ENCODE results near the gene JAG2.

JAG2 gene

DNA sequence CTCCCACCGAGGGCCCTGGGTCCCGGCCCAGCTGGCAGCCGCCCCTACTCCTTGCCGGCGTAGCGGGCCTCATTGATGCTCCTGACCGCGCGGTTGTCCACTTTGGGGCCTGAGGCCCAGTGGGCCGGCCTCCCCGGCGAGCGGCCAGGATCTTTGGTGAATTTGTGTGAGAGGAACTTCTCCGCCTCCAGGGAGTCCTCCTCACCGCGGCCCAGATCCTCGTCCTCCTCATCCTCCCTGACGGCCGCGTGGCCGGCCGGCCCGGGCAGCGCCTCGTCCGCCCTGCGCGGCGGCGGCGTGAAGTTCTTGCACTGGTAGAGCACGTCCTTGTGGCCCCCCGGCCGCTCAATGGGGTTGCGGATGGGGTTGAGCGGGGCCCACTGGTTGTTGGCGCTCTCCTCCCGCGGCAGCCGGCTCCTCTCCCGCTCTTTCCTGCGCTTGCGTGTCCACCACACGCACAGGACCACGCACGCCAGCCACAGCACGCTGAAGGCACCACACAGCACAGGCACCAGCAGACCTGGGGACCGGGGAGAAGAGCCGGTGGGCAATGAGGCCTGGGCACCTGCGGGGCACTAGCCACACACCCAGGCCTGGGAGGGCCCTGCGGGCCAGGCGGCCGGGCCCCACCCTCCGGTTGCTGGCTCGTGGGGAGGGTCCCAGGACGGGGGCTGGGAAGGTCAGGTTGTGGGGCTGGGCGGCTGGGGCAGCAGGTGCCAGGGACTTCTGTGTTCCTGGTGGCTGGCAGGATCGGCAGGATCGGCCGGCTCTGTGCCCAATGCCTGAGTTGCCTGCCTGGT is 25.7 kb downstream of the JAG2 start:
- in situ Hi-C loops (cut with HindIII; ENCODE audit: low sequenced_read_pairs) = no loop called here

DNA sequence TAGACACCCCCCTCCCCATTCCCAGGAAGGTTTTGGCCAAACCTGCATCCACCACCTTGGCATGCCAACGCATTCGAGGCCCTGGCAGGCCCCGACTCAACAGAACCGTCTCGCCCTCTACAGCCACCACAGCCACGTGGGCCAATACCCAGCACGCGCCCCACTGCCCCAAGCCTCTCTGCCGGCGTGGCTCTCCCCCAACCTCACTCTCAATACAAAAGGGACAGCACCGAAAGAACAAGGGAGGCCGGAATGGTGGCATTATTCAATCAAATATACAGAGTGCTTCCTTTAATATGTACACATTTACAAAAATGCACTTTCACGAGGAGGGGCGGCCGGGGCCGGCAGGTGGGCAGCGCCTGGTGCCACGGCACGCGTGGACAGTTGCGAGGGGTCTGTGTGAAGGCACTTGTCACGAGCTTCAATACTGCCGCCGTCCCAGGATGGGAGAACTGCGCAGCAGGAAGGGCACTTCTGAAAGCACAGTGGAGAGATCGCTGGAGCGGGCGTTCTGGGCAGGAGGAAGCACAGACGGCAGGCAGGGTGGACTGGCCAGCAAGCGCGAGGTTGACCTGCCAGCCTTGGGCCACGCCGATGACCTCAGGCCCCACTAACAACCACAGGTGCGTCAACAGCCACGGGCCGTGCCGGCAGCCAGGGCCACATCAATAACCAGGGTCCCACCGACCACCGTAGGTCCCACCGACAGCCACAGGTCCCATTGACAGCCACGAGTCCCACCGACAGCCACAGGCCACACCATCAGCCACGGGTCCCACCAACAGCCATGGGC is 26.9 kb downstream of the JAG2 start:
- in situ Hi-C loops (cut with HindIII; ENCODE audit: low sequenced_read_pairs) = no loop called here

DNA sequence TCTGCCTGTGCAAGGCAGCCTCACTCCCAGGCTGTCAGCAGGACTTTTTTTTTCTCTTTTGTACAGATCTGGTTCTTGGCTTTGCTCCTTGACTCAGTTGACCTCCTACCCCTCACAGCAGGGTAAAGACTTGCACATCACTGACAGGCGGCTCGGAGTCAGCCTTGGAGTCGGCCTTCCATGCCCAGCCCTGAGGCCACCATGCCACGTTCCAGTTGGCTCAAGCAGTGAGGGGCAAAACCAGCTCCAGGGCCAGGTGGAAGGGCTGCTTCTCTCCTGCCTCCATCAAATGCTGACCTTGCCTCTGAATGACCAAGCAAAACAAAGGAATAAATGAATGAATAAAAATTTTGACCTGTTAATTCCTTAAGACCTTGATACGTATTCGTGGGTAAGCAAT is 27.6 kb downstream of the JAG2 start:
- in situ Hi-C loops (cut with HindIII; ENCODE audit: low sequenced_read_pairs) = no loop called here

DNA sequence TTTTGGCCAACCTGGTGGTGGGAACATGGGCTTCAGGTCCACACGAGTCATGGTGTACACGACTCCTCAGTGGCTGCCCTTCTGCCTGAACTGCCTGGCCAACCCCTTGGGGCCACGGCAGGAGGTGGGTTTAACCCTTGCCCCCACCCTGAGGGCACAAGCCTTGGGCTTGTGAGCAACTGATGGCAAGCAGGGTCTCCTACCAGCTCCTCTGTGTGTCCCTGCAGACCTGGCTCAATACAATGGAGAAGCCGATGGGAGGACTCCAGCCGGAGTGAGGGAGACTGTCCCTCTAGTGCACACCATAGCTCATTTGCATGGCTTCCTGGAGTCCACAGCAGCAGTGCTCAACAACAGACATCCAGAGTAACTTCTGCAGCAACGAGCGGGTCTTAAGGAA is 28.0 kb downstream of the JAG2 start:
- in situ Hi-C loops (cut with HindIII; ENCODE audit: low sequenced_read_pairs) = no loop called here

DNA sequence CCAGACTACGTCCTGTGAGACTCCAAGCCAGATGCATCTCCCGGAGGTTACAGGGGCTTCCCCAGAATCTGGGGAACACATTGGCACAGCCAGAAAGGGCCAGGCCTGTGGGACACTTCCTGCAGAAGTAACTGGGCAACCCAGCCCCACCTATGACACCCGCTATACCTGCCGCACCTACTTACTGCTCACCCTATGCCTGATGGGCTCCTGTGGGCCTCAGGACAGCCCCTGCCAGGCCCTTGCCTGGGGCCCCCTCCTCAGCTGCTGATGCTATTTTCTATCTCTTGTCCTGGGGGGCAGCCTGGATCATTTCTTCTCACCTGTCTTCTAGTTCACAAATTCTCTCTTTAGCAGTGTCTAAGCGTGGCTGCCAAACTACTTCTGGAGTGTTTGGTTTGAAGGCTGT is 28.7 kb downstream of the JAG2 start:
- in situ Hi-C loops (cut with HindIII; ENCODE audit: low sequenced_read_pairs) = no loop called here

DNA sequence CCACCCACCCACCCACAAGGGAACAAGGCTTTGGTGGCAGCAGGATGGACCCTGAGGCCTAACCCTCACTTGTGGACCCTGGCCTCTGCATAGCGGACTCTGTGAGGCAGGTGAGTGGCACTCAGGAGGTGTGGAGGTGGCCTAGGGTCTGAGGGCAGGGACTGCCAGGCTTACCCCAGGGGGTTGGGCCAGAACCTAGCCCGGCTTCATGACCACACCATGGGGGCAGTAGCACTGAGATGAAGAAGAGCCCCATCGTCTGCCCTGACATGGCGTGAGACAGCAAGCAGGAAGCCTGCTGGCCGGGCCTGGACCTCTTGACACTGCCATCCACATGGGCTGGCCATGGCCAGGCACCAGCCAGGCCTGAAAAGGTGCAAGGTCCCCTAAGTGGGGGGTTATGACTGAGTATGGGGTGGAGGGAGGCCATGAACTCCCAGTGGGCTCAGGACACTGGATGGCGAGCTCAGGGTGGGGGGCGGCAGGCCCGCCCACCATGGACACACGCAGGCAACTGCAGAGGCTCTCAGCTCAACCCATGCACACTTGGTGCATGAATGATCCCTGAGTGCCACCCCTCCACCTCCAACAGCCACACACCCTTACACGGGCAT is 29.3 kb downstream of the JAG2 start:
- in situ Hi-C loops (cut with HindIII; ENCODE audit: low sequenced_read_pairs) = no loop called here

DNA sequence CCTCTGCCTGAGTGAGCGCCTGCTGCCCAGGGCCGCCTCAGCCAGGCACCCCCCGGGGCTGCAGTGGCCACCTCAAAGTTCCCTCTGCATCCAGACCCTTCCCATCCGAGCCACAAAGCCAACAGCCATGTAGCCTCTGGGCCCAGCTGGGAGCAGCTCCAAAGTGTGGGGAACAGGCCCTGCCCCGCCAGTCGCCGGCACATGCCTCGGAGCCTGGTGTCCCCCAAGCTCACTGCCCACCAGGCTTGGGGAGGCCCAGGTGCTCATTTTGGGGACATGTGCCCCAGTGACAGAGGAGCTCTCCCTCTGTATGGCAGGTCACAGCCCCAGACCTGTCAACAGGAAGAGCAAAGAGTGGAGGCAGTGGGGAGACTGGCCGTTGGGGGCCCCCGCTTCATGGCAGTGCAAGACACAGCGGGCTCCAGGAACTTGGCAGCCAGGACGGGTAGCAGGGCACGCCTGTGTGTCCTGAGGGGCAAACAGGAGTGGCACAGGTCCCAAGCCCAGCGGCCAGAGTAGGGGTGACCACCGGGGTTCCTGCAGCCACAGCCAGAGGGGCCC is 29.9 kb downstream of the JAG2 start:
- in situ Hi-C loops (cut with HindIII; ENCODE audit: low sequenced_read_pairs) = no loop called here

DNA sequence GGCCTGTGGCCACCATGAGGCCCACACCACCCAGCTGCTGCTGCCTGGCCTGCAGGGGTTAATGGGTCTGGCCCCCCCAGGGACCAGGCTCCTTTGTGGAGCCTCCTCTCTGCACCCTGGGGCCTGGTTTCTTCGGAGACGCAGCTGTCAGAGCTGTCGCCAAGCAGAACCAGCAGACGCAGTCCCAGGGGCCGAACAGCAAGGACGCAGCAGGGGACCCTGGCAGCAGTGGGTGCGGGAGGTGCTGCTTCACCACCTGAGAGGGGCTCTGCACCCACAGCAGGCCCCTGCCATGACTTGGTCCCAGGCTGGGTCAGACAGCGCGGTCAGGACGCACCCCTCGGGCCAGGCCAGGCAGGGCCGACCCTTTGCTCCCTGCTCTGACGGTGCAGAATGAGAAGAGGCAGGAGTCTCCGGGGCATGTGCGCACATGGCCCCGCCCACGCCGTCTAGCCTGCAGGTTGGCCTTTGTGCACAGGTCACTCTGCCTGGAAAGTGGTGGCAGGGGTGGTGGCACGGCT is 30.5 kb downstream of the JAG2 start:
- in situ Hi-C loops (cut with HindIII; ENCODE audit: low sequenced_read_pairs) = no loop called here

DNA sequence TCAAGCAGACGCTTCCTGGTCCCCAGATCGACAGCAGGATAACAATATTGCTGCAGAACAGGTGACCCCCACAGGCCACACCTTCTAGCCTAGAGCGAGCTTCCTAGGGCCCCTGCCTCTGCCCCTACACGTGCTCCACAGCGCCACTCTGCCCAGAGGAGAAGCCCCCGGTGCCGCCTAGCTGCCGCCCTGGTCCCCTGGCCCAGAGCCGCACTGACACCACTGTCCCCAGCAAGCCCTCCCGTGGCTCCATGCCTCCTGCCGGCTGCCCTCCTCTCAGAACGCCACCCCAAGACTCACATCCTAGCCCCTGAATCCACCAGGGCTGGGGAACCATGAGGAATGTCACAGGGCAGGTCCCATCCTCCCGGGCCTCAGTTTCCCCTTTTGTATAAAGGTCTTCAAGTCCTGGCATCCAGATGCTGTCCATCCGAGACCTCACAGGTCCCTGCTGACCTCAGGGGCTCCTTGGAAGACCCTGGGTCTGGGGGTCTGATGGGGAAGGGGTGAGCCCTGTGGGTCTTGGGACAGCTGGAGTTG is 31.0 kb downstream of the JAG2 start:
- in situ Hi-C loops (cut with HindIII; ENCODE audit: low sequenced_read_pairs) = no loop called here

DNA sequence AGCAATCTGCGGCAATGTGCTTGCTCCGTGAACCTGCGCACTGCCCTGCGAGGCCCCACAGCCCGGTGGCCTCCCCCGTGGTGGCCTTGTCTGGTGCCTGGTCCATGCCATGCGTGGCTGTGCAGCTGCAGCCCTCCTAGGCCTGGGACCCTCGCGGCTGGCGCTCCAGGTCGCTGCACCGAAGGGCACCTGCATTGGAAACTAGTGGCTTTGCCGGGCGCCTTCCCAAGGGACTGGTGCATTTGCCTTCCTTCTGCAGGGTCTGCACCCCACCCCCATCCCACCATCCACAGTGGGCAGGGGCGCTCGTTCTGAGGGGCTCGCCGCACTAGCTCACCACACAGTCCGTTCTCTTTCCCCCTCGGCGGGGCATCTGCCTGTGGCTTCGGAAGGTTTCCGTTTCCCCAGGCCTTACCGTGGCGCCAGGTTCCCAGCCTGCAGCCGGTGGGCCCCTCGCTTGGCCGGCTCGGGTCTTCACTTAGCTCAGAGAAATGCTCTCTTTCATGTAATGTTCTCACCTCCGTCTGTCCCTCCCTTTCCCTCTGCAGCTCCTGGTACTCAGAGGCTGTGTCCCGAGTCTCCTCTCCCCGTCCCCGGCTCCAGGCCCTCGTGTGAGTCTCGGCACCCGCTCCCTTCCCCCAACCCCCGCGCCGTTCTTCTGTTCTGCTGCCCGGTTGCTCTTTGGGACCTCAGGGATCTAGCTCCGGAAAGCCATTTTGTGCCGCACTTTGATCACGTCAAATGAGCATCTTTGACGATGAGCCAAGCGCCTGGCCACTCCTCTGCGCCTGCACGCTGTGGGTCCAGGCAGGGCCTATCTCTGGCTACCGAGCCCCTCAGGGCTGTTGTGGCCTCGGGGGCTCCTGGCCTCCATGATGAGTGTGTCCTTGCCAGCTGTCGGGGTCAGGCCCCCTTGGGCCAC is 31.9 kb downstream of the JAG2 start:
- in situ Hi-C loops (cut with HindIII; ENCODE audit: low sequenced_read_pairs) = no loop called here

DNA sequence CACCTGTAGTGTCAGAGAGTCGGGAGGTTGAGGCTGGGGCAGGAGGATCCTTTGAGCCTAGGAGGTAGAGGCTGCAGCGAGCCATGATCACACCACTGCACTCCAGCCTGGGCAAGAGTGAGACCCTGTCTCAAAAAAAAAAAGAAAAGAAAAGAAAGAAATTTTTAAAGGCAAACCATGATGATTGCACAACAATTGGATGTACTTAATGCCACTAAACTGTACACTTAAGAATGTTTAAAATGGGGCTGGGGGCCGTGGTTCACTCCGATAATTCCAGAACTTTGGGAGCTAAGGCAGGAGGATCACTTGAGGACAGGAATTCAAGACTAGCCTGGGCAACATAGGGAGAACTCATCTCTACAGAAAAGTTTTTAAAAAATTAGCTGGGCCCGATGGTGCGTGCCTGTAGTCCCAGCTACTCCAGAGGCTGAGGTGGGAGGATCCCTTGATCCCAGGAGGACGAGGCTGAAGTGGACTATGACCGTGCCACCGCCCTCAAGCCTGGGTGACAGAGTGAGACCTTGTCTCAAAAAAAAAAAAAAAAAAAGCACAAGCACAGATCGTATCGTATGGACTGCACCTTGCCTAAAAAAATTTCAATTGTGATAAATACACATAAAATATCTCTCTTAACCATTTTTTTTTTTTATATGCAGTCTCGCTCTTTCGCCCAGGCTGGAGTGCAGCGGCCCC is 32.7 kb downstream of the JAG2 start:
- in situ Hi-C loops (cut with HindIII; ENCODE audit: low sequenced_read_pairs) = no loop called here

DNA sequence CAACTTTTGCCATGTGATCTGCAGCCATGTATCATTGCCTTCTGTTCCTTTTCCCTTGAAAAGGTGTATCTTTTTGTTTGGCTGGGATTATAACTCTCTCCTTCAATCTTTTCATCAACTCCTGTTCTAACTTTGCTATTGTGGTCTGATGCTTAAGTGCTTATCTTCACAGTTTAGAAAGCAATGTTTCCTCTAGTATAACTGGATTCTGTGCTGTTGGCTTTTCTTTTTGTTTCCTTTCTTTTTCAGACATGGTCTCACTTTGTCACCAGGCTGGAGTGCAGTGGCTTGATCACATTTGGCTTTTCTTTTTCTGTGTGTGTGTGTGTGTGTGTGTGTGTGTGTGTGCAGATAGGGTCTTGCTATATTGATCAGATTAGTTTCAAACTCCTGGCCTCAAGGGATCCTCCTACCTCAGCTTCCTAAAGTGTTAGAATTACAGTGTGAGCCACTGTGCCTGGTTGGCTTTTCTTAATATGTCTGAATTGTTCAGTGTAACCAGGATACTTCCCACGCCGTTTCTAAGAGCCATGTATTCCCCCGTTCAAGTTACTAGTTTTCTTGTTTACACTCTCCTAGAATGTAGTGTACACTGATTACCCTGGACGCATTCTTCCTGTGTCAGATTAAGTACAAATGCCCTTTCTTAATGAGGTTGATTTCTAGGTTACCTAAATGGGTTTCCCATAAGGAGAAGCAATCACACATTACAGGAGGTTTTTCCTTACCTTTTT is 35.5 kb downstream of the JAG2 start:
- in situ Hi-C loops (cut with HindIII; ENCODE audit: low sequenced_read_pairs) = no loop called here

DNA sequence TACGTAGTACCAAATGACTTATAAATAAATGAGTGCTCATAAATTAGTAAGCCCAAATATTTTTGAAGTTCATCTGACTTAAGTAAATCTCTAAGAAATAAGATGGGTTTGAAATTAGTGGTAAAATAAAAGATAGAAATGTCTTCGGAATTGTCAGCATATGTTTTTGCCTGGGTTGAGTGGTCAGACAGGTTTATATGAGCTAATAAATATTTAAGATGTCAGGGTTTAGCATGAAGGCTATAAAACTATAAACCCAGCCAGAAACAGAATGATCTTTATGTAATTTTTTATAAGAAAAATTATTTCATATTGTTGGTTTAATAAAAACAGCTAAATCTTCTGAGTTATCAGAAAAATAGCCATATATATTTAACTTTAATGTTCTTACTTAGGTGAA is 37.3 kb downstream of the JAG2 start:
- in situ Hi-C loops (cut with HindIII; ENCODE audit: low sequenced_read_pairs) = no loop called here

DNA sequence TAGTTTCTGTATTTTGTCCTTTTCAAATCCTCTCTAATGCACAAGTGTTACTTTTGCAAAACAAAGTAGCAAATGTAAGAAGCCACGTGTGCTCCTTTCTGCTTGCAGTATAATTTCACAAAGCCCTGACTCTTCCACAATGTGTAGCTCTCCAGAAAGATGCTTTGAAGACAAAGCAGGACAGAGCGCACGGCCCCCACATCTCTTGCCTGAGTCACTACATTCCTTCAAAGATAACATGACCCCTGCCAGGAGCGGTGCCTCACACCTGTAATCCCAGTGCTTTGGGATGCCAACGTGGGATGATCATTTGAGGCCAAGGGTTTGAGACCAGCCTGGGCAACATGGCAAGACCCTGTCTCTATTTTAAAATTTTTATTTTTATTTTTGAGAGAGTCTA is 40.5 kb downstream of the JAG2 start:
- in situ Hi-C loops (cut with HindIII; ENCODE audit: low sequenced_read_pairs) = loop anchor here (5.0 to 10.0 kb wide), 5 partner anchors 73 to 353 kb away; no protein-coding TSS in a partner anchor

DNA sequence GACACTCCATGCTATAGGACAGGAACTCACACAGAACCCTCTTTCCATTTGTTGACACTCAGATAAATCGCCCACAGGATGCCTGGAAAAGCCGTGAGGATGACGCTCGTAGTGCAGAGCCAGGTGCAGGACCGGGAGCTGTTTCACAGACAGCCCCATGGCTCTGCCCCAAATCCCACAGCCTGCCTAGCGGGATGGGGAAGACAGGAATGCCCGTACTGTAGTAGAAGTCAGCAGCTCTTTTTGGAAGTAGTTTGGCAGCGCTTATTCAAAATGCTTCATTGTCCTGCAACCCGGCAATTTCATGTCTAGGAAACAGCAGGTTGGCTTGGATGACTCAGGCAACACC is 41.6 kb downstream of the JAG2 start:
- in situ Hi-C loops (cut with HindIII; ENCODE audit: low sequenced_read_pairs) = loop anchor here (5.0 to 10.0 kb wide), 5 partner anchors 72 to 352 kb away; no protein-coding TSS in a partner anchor

DNA sequence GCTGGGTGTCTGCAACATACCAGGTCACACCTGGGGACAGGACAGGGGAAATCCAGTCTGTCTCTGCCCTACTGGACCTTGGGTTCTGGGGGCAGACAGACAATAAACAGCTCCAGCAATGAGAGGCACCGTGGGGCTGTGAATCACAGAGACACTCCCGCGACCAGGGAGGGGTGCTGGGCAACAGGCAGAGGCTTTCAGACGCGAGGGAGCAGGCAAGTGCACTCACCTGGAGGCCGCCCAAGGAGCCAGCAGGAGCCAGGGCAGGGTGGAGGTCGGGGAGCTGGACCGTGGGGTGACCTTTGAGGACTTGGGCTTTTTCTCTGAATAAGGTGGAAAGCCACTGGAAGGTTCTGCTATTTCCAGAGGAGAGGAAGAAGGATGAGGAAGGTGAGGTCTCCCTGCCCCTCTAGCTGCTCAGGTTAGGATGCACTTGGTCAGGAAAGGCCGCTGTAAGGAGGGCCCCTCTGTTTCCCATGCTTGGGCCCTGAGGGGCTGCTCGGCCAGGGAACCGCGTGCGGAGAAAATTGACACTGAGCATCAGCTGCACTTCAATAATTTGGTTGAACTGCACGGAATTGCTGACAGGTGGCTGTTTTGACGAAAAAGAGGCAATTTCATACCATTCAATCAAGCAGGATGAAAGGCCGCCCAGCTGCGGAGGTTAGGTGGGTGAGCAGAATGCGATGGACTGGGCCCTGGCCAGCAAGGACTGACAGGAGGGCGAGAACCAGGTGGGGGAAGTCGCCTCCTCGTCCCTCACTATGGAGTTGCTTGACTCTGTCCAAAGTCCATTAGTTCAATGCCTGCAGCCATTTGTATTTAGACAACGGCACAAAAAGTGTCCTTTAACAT is 42.2 kb downstream of the JAG2 start:
- in situ Hi-C loops (cut with HindIII; ENCODE audit: low sequenced_read_pairs) = loop anchor here (5.0 to 10.0 kb wide), 5 partner anchors 72 to 352 kb away; no protein-coding TSS in a partner anchor

DNA sequence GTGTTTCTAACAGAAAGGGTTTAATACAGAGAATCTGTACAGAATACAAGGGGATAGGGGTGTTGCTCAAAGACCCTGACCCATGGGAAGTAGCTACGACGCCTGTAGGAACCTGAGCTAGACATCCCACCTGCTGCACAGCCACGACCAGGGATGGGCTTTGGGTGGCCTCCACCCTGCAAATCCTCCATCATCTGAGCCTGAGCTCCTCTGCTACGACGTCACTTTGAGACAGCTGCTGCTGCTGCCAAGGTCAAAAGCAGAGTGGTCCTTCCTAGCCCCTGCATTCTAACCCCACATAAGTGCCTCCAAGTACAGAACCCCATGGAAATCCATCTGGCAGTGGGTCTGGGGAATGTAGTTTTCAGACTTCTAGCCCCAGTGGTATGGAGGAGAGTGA is 43.8 kb downstream of the JAG2 start:
- in situ Hi-C loops (cut with HindIII; ENCODE audit: low sequenced_read_pairs) = loop anchor here (5.0 to 10.0 kb wide), 5 partner anchors 70 to 350 kb away; no protein-coding TSS in a partner anchor
